H1 (cell line): ENCODE data around the gene NLRP1. TPM values are rescaled to one million over a fixed set of nuclear protein-coding genes. Genes with fewer than 3 reads are reported as not detected.

Experiments
- SAP30 ChIP-seq: fragments of 300-600 bp; sonication (generic); IDR thresholded peaks from 2 replicates; pipeline ENCODE4 v1.7.1; 2012; ENCODE audit warnings: low read length, moderate library complexity, mild to moderate bottlenecking, inconsistent platforms; ENCODE audit not compliant: insufficient read depth, insufficient replicate concordance
- polyA plus RNA-seq, 7 experiments: library from polyadenylated mRNA; depleted of rRNA in 3 of 7; stranded (reverse) in 5 of 7; unstranded in 2 of 7; fragments of >200 nt in 5 of 7; fragments of 200-250 nt in 2 of 7; gene quantifications; 1 replicate in 5 of 7; 2 replicates in 1 of 7; 4 replicates in 1 of 7; pipeline versions ENCODE4 v1.2.1 to v1.2.3, GENCODE V29; 2011 to 2013; ENCODE audit warnings: missing spikeins in 2 of 7, mixed read lengths in 2 of 7
- total RNA-seq: library from RNA; stranded (reverse); fragmentation: NEBNext Ultra II Directional; extraction: Animal tissue kit (Norgen Biotek cat#: 25700); gene quantifications from 2 replicates; pipeline ENCODE4 v1.2.1, GENCODE V29; 2021
- TF ChIP-seq, protein P1 (sequence below), 3 experiments: IDR thresholded peaks; 1 replicate in 2 of 3; 2 replicates in 1 of 3; pipeline versions ENCODE4 v1.5.1 to v1.6.1; 2011; ENCODE audit warnings: low read length in 3 of 3, mild to moderate bottlenecking in 3 of 3, inconsistent platforms in 2 of 3, low read depth in 1 of 3, moderate library complexity in 1 of 3; ENCODE audit not compliant: insufficient read depth in 1 of 3; ENCODE audit errors: control extremely low read depth in 1 of 3

Gene NLRP1
- total and polyA plus RNA-seq, 2 of the 8 experiments (the other 6 are each of a cell fraction or from before 2014, with no cell fraction given), result 8.6 to 10.4 TPM

DNA sequence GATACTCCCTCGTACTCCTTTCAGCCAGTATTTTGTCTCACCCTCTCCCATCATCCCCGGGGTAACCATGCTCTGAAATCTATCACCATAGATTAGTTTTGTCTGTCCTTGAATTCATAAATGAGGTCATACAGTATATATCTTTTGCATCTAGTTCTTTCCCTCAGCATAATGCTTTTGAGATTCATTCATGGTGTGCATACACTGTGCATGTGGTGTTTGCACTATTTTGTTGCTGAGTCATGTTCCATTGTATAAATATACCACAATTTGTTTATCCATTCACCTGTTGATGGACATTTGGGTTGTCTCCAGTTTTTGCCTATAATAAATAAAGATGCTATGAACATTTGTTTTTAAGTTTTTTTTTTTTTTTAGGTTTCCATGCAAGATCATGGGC lies 34.2 kb upstream of the NLRP1 start (continued):
- TF ChIP-seq, protein P1, sequence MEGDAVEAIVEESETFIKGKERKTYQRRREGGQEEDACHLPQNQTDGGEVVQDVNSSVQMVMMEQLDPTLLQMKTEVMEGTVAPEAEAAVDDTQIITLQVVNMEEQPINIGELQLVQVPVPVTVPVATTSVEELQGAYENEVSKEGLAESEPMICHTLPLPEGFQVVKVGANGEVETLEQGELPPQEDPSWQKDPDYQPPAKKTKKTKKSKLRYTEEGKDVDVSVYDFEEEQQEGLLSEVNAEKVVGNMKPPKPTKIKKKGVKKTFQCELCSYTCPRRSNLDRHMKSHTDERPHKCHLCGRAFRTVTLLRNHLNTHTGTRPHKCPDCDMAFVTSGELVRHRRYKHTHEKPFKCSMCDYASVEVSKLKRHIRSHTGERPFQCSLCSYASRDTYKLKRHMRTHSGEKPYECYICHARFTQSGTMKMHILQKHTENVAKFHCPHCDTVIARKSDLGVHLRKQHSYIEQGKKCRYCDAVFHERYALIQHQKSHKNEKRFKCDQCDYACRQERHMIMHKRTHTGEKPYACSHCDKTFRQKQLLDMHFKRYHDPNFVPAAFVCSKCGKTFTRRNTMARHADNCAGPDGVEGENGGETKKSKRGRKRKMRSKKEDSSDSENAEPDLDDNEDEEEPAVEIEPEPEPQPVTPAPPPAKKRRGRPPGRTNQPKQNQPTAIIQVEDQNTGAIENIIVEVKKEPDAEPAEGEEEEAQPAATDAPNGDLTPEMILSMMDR (IDR thresholded peaks at IDR 0.05; ENCODE audit: control extremely low read depth in 1 of 3, insufficient read depth in 1 of 3, low read depth in 1 of 3, low read length in 3 of 3), result no peak
- no peak for TF ChIP-seq SAP30
